PFSK-1 (cell line): ENCODE data around the gene SRSF4.

Source experiments
- FOXP2 ChIP-seq: optimal IDR thresholded peaks from 2 replicates; pipeline ENCODE3; 2011; ENCODE audit warnings: borderline replicate concordance, control low read depth, inconsistent platforms; ENCODE audit not compliant: insufficient read depth; ENCODE audit errors: extremely low read length, extremely low read depth
- POLR2AphosphoS5 ChIP-seq: IDR thresholded peaks from 2 replicates; pipeline ENCODE4 v1.6.1; 2012; ENCODE audit warnings: low read depth, mild to moderate bottlenecking, control low read depth, low read length, moderate library complexity
- REST ChIP-seq, 2 experiments: IDR thresholded peaks; 2 replicates each; pipeline versions ENCODE4 v1.6.1 to v1.8.0; 2011 to 2012; ENCODE audit warnings: low read depth in 2 of 2, low read length in 2 of 2, control low read depth in 1 of 2, inconsistent platforms in 1 of 2, mild to moderate bottlenecking in 1 of 2, moderate library complexity in 1 of 2; ENCODE audit not compliant: insufficient read depth in 1 of 2
- TAF1 ChIP-seq: IDR thresholded peaks from 2 replicates; pipeline ENCODE4 v1.6.1; 2012; ENCODE audit warnings: low read length, control low read depth, borderline replicate concordance; ENCODE audit not compliant: insufficient read depth

GRCh38 chr1:29164588-29164987, 17.1 kb downstream of the SRSF4 start:
- TF ChIP-seq REST (IDR thresholded peaks at IDR 0.05; ENCODE audit: insufficient read depth in 1 of 2, low read depth in 2 of 2, low read length in 2 of 2), result no peak
- no peak for TF ChIP-seq TAF1
- no peak for TF ChIP-seq POLR2AphosphoS5
- TF ChIP-seq FOXP2, result no peak
